ENCODE measurements around the gene GBX1.

The GBX1 gene

GRCh38 chr7:151133266-151133985, 34.1 kb downstream of the GBX1 start:
- Histone ChIP-seq H3K4me3 (ENCODE audit: severe bottlenecking) (no peak overlapping the region), H3K36me3 (ENCODE audit: low read depth) (peaks cover 59% of the 10 kb centered on the region), H3K4me1 (ENCODE audit: insufficient read depth, poor library complexity, severe bottlenecking) (no peaks in the 10 kb centered on the region), H3K27ac (ENCODE audit: poor library complexity, severe bottlenecking) (no peak overlapping the region), H3K27me3 (ENCODE audit: insufficient read depth, poor library complexity, severe bottlenecking) (no peaks in the 10 kb centered on the region), H3K9me3 (ENCODE audit: severe bottlenecking) (no peaks in the 10 kb centered on the region)
- no peak for TF ChIP-seq CTCF (IDR thresholded peaks at IDR 0.05; ENCODE audit: poor library complexity, severe bottlenecking)
- DNase-seq (ENCODE audit: low spot score) = no peak
- ATAC-seq (ENCODE audit: low read depth) = no peak

DNA sequence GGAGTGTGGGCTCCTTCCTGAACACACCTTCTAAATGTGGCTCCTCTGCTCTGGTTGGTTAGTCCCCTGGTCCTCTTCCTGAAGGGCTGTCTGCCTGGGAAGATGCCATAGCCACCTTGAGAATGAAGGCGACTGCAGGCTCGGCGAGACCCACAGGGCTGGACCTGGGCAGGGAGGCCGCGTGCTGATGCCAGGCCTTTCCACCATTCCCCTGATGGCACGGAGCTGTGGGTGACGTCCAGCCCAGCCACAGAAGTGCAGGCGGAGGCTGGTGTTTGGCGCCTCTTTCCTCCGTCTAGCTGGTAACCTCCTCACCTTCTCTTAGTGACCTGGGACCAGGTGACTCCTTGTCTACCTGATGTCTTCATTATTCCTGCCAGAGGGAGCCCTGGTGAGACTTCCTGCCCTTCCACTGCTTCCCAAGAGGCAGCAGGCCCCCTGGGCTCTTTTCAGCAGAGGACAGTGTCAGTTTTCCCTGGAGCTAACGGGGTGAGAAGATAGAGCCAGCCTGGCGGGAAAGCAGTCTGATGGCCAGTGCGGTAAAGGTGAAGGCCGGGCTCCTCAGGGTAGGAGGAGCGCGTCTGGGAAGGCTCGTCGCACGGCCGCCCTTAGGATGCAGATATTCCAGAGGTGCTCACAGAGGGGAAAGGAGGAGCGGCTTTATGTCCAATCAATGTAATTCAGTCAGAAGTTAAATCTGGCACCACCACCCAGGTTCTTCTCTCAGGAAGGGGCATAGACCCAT, 34.9 kb downstream of the GBX1 start:
- peaks cover 64% of the 10 kb centered on the region for H3K36me3 ChIP-seq (ENCODE audit: low read depth)
- H3K4me3 ChIP-seq (ENCODE audit: severe bottlenecking) = no peak overlapping the region
- DNase-seq (ENCODE audit: low spot score) (no peak), ATAC-seq (ENCODE audit: low read depth) (no peak)
- H3K27me3 ChIP-seq (ENCODE audit: insufficient read depth, poor library complexity, severe bottlenecking) = no peaks in the 10 kb centered on the region
- TF ChIP-seq CTCF (IDR thresholded peaks at IDR 0.05; ENCODE audit: poor library complexity, severe bottlenecking) = no peak
- H3K4me1 ChIP-seq (ENCODE audit: insufficient read depth, poor library complexity, severe bottlenecking) = no peaks in the 10 kb centered on the region
- H3K9me3 ChIP-seq (ENCODE audit: severe bottlenecking) = no peaks in the 10 kb centered on the region
- no peak overlapping the region for H3K27ac ChIP-seq (ENCODE audit: poor library complexity, severe bottlenecking)

DNA sequence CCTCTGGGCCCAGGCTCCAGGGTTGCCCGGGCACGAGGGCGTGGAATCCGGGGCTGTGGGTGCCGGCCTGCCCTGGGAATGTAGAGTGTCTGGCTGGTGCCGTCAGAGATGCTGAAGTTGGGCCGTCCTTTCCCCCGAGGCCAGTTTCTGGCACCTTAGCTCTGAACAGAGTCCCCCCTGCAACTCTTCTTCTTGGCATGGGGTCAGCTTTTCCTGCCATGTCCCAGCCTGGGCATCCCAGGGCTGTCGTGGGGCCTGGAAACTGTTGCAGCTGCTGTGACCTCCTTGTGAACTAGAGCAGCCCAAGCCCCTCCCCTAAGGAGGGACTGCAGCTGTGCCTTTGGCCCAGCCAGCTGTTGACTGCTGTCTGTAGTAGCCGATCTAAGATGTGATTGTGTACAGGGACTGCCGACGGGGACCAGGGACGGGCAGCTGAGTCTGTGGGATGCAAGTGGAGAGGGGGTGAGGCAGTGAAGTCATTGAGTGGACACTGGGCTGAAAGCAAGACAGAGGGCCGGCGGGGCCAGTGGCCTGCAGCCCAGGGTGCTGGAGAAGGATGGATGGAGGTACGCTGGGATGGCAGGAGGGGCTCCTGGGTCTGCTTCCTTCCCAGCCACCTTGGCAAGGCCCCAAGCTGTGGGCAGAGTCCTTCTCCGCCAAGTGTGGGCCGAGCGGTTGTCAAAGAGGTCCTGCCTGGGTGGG, 35.8 kb downstream of the GBX1 start:
- H3K27ac ChIP-seq (ENCODE audit: poor library complexity, severe bottlenecking) = no peak overlapping the region
- no peak for TF ChIP-seq CTCF (IDR thresholded peaks at IDR 0.05; ENCODE audit: poor library complexity, severe bottlenecking)
- H3K4me3 ChIP-seq (ENCODE audit: severe bottlenecking) = no peak overlapping the region
- H3K27me3 ChIP-seq (ENCODE audit: insufficient read depth, poor library complexity, severe bottlenecking) = no peaks in the 10 kb centered on the region
- no peaks in the 10 kb centered on the region for H3K4me1 ChIP-seq (ENCODE audit: insufficient read depth, poor library complexity, severe bottlenecking)
- ATAC-seq (ENCODE audit: low read depth) (no peak), DNase-seq (ENCODE audit: low spot score) (no peak)
- H3K36me3 ChIP-seq (ENCODE audit: low read depth) = peaks cover 66% of the 10 kb centered on the region
- no peaks in the 10 kb centered on the region for H3K9me3 ChIP-seq (ENCODE audit: severe bottlenecking)

DNA sequence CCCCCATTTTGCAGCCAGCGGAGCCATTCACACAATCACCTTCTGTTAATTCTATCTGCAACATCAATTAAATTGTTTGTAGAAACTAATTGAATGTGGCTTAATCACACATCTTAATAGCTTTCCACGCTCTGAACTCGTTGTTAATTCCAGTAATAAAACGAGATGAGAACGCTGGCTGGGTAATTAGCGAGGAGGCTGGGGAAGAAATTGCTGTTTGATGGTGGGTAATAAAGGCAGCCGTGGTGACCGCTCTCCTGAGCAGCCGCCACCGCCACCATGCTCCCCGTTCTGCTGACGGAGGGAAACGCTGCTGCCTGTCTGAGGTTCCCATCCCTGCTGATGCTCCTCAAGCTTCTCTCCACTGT, 36.3 kb downstream of the GBX1 start:
- Histone ChIP-seq H3K27ac (ENCODE audit: poor library complexity, severe bottlenecking) (no peak overlapping the region), H3K36me3 (ENCODE audit: low read depth) (peaks cover 64% of the 10 kb centered on the region), H3K9me3 (ENCODE audit: severe bottlenecking) (no peaks in the 10 kb centered on the region), H3K4me1 (ENCODE audit: insufficient read depth, poor library complexity, severe bottlenecking) (no peaks in the 10 kb centered on the region), H3K27me3 (ENCODE audit: insufficient read depth, poor library complexity, severe bottlenecking) (no peaks in the 10 kb centered on the region), H3K4me3 (ENCODE audit: severe bottlenecking) (no peak overlapping the region)
- no peak for DNase-seq (ENCODE audit: low spot score)
- no peak for ATAC-seq (ENCODE audit: low read depth)
- no peak for TF ChIP-seq CTCF (IDR thresholded peaks at IDR 0.05; ENCODE audit: poor library complexity, severe bottlenecking)
